Right lobe of liver (tissue), 6 donors: ENCODE measurements around the gene MBD3. TPM values are rescaled to one million over a fixed set of nuclear protein-coding genes. Genes with fewer than 3 reads are reported as not detected.
"Not testable (repeated sequence)": the region's sequence is repeated elsewhere in the genome, so short reads cannot be mapped to it uniquely, and the experiment has no call there.

ENCODE experiments used
- ATAC-seq, 4 donors: fragments of 200-7000 bp; cut with Tn5 transposase; one replicate each; pipeline ENCODE4 v1.9.1; 2020; ENCODE audit warnings: mild to moderate bottlenecking in 4 of 4, moderate library complexity in 4 of 4
- DNase-seq, 3 donors: peaks; one replicate each; pipeline ENCODE4 v3.0.0-alpha.2; 2020
- H3K27ac ChIP-seq, 3 donors: fragments of 200-600 bp; one replicate each; pipeline ENCODE4 v1.8.0; 2022
- H3K27me3 ChIP-seq, 2 donors: fragments of 200-600 bp; one replicate each; pipeline ENCODE4 v1.8.0; 2022
- H3K36me3 ChIP-seq, 4 donors: fragments of 200-600 bp; sonication (generic) in 1 of 4; one replicate each; pipeline versions ENCODE4 v1.5.1 to v1.8.0; 2017 to 2022; ENCODE audit warnings: control low read depth in 1 of 4
- H3K4me1 ChIP-seq, 4 donors: fragments of 200-600 bp; sonication (generic) in 1 of 4; one replicate each; pipeline versions ENCODE4 v1.5.1 to v1.8.0; 2017 to 2022; ENCODE audit warnings: control low read depth in 1 of 4
- H3K4me3 ChIP-seq, 3 donors: fragments of 200-600 bp; one replicate each; pipeline ENCODE4 v1.8.0; 2022
- H3K9me3 ChIP-seq, 4 donors: fragments of 200-600 bp; sonication (generic) in 1 of 4; one replicate each; pipeline versions ENCODE4 v1.5.1 to v1.8.0; 2017 to 2022; ENCODE audit warnings: control low read depth in 1 of 4
- POLR2A ChIP-seq: fragments of 450-650 bp; IDR thresholded peaks from one replicate; pipeline ENCODE4 v1.6.1; 2017; ENCODE audit warnings: antibody characterized with exemption, mild to moderate bottlenecking
- WGBS: methylation state at CpG from one replicate; pipeline ENCODE4 v1.1.6; 2018; ENCODE audit warnings: low coverage, low lambda C conversion rate; ENCODE audit not compliant: insufficient coverage; ENCODE audit errors: missing lambda C conversion rate; 5-methylcytosine and 5-hydroxymethylcytosine counted together
- intact Hi-C, 2 donors: fragments of 100-400 bp; cut with DNase I; formaldehyde crosslinking; loops; one replicate each; pipeline versions ENCODE4 v1.11.2 to v1.14.1; 2022
- total RNA-seq, 6 experiments: library from RNA; depleted of rRNA in 2 of 6; stranded (reverse); fragments of >200 nt in 2 of 6; fragmentation: NEBNext Ultra II Directional in 3 of 6; extraction: Animal tissue kit (Norgen Biotek cat#: 25700) in 3 of 6; gene quantifications; one replicate each; pipeline versions ENCODE4 v1.1.0 to v1.2.4, GENCODE V29; 2016 to 2023
- TF ChIP-seq, protein P1 (sequence below), 4 donors: fragments of 200-600 bp in 3 of 4; fragments of 450-650 bp in 1 of 4; IDR thresholded peaks; one replicate each; pipeline versions ENCODE4 v1.5.1 to v1.8.0; 2016 to 2022; ENCODE audit warnings: antibody characterized with exemption in 4 of 4, mild to moderate bottlenecking in 2 of 4
- donor health status: DM: no; HTN: yes; CAD: no.
- donor health status: DM: no; HTN: no; CAD: no.
- donor health status: DM: no; HTN: no; CAD: no.
- donor health status: DM: no; HTN: yes; CAD: no.
- donor health status: DM: no; HTN: yes; CAD: no.

The MBD3 gene
- total RNA-seq, 6 experiments from 2014 or later, result 27.3 to 72.1 (median 30.1) TPM

DNA sequence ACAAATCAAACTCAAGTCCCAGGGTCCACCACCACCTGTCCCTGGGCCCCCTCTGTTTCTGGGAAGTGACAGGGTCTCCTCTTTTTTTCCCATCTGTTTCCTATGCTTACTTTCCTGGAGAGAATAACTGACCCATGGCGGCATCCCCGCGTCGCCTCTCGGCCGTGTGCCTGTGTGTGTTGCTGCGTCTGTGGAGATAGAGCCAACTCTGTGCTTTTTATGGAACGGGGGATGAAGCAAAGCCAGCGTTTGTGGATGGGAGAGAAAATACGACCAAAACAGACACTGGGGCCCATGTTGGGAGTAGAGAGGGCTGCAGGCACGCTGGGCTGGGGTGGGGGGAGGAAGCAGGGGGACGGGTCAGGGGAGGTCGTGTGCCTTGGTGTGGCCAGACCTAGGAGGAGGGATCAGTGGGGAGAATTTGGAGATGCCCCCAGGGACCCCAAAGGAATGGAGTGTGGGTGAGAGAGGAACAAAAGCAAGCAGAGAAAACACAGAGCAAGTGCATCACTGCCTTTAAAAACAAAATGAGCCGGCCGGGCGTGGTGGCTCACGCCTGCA lies 52.2 kb downstream of the MBD3 start:
- intact Hi-C loops, result loop anchor here in 1 of 2 donors (10.0 kb wide), 1 partner anchor 224 kb away; no protein-coding TSS in a partner anchor
- H3K27me3 ChIP-seq, result no peaks in the 10 kb centered on the region
- WGBS, result 33% methylated on average over 15 of the region's 17 CpGs
- no peak overlapping the region for H3K4me3 ChIP-seq
- ATAC-seq (no peak), DNase-seq (no peak)
- no peak overlapping the region for H3K27ac ChIP-seq
- H3K36me3 ChIP-seq, result no peaks in the 10 kb centered on the region
- no peaks in the 10 kb centered on the region for H3K9me3 ChIP-seq
- TF ChIP-seq, protein P1, sequence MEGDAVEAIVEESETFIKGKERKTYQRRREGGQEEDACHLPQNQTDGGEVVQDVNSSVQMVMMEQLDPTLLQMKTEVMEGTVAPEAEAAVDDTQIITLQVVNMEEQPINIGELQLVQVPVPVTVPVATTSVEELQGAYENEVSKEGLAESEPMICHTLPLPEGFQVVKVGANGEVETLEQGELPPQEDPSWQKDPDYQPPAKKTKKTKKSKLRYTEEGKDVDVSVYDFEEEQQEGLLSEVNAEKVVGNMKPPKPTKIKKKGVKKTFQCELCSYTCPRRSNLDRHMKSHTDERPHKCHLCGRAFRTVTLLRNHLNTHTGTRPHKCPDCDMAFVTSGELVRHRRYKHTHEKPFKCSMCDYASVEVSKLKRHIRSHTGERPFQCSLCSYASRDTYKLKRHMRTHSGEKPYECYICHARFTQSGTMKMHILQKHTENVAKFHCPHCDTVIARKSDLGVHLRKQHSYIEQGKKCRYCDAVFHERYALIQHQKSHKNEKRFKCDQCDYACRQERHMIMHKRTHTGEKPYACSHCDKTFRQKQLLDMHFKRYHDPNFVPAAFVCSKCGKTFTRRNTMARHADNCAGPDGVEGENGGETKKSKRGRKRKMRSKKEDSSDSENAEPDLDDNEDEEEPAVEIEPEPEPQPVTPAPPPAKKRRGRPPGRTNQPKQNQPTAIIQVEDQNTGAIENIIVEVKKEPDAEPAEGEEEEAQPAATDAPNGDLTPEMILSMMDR (IDR thresholded peaks at IDR 0.05), result no peak
- no peak for TF ChIP-seq POLR2A
- H3K4me1 ChIP-seq, result no peaks in the 10 kb centered on the region

DNA sequence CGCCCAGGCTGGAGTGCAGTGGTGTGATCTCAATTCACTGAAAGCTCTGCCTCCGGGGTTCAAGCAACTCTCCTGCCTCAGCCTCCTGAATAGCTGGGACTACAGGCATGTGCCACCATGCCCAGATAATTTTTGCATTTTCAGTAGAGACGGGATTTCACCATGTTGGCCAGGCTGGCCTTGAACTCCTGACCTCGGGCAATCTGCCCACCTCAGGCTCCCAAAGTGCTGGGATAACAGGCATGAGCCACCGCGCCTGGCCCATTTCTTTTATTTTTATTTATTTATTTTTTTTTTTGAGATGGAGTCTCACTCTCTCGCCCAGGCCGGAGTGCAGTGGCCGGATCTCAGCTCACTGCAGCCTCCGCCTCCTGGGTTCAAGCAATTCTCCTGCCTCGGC lies 52.9 kb downstream of the MBD3 start:
- H3K4me3 ChIP-seq, DNase-seq, H3K4me1 ChIP-seq, H3K27me3 ChIP-seq, H3K27ac ChIP-seq, H3K9me3 ChIP-seq, ATAC-seq, H3K36me3 ChIP-seq: not testable (repeated sequence)
- intact Hi-C loops, result loop anchor here in 1 of 2 donors (10.0 kb wide), 1 partner anchor 225 kb away; no protein-coding TSS in a partner anchor
- 59% methylated on average over 9 of the region's 11 CpGs for WGBS

DNA sequence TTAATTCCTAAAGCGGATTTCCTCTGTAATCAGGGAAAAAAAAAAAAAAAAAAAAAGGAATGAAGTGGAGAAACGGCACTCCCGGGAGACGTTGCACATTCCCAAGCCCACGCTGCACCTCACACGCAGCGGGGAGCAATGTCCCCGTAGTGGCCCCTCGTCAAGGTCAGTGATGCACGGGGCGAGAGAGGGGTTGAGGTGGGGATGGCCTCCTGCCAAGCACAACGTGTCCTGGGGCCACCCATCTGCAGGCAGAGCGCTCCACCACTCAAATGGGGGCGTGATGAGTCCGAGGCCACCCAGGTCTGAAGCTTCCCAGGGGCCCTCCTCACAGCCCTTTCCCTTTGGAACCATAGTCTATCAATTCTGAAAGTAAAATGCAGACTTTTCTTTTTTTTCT lies 53.7 kb downstream of the MBD3 start:
- no peaks in the 10 kb centered on the region for H3K4me1 ChIP-seq
- ATAC-seq, result no peak
- H3K4me3 ChIP-seq, result no peak overlapping the region
- no peak for TF ChIP-seq POLR2A
- TF ChIP-seq, protein P1 (IDR thresholded peaks at IDR 0.05), result no peak
- no peaks in the 10 kb centered on the region for H3K9me3 ChIP-seq
- H3K27ac ChIP-seq, result no peak overlapping the region
- no peaks in the 10 kb centered on the region for H3K36me3 ChIP-seq
- 50% methylated on average over 8 of the region's 15 CpGs for WGBS
- H3K27me3 ChIP-seq, result no peaks in the 10 kb centered on the region
- DNase-seq, result no peak
- intact Hi-C loops, result no loop called here

DNA sequence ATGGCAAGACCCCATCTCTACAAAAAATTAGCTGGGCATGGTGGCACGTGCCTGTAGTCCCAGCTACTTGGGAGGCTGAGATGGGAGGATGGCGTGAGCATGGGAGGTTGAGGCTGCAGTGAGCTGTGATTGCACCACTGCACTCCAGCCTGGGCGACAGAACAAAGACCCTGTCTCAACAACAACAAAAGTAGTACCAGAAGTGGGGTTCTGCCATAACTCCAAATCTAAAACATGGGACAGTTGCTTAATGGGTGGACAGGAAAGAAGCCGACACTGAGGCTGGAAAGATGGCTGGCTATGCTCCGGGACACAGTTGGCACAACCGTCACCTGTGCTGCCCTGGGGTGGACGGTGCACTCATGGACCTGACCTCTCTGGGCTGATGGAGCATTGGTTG lies 57.0 kb downstream of the MBD3 start:
- intact Hi-C loops, H3K36me3 ChIP-seq, DNase-seq, H3K27me3 ChIP-seq, ATAC-seq, H3K9me3 ChIP-seq, H3K4me3 ChIP-seq, H3K27ac ChIP-seq, H3K4me1 ChIP-seq: not testable (repeated sequence)
- WGBS, result 100% methylated on average over 1 of the region's 7 CpGs

DNA sequence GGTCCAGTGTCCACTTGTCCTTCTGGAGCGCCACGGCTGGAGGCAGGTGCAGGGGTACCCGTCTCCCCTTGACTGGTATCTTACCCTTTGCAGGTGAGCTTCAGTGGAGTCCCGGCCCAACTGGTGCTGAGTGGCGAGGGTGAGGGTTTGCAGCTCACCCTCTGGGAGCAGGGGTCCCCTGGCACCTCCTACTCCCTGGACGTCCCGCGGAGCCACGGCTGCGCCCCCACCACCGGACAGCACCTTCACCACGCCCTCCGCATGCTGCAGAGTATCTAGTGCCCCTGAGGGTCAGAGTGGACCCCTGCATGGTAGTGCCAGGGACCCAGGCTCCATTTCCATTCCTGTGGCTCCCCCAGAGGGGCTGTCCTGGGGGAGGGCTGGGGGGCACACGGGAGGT lies 57.7 kb downstream of the MBD3 start:
- H3K27ac ChIP-seq, result no peak overlapping the region
- no peaks in the 10 kb centered on the region for H3K36me3 ChIP-seq
- TF ChIP-seq POLR2A, result no peak
- TF ChIP-seq, protein P1 (IDR thresholded peaks at IDR 0.05), result no peak
- WGBS, result 100% methylated on average over 2 of the region's 14 CpGs
- no peaks in the 10 kb centered on the region for H3K4me1 ChIP-seq
- H3K9me3 ChIP-seq, result no peaks in the 10 kb centered on the region
- no peaks in the 10 kb centered on the region for H3K27me3 ChIP-seq
- intact Hi-C loops, result no loop called here
- DNase-seq, result no peak
- ATAC-seq, result no peak
- no peak overlapping the region for H3K4me3 ChIP-seq
